Activated CD4-positive, alpha-beta T cell treated with anti-CD3 and anti-CD28 coated beads, Interleukin-2, amount 50 U/mL, for 16 hours (primary cell): ENCODE measurements around the gene RBMS3.
"Not testable (repeated sequence)": the region's sequence is repeated elsewhere in the genome, so short reads cannot be mapped to it uniquely, and the experiment has no call there.

Experiments
- DNase-seq: peaks from one replicate; pipeline ENCODE4 v3.0.0-alpha.2; 2020

RBMS3 gene

DNA sequence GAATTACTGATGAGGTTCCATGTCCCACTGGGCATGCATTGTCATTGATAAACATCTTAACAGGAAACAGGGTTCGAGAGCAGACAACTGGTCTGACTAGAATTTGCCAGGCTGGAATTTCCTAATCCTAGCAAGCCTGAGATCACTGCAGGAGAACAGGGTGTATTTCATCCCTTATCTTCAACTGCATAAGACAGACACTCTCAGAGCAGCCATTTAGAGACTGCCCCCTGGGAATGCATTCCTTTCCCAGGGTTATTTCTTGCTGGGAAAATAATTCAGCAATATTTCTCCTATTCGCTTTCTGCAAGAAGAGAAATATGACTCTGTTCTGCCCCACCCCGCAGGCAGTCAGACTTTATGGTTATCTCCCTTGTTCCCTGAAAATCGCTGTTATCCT is 113.1 kb downstream of the RBMS3 start:
- DNase-seq: not testable (repeated sequence)

DNA sequence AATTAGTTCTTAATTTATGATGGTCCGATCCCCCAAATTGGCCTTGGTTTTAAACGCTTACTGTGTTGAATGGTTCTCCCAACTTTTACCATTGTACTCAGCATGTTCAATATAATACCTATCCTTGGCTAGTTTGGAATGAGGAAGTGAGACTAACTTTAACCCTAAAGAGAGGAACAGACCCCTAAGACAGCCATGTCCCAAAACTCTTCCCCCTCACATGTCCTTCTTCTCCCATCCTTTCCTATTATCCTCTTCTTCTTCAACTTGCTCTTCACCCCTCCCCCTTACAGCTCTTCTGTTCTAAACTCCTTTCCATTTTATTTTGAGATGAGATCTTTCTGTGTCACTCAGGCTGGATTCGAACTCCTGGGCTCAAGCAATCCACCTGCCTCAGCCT is 116.5 kb downstream of the RBMS3 start:
- no peak for DNase-seq

DNA sequence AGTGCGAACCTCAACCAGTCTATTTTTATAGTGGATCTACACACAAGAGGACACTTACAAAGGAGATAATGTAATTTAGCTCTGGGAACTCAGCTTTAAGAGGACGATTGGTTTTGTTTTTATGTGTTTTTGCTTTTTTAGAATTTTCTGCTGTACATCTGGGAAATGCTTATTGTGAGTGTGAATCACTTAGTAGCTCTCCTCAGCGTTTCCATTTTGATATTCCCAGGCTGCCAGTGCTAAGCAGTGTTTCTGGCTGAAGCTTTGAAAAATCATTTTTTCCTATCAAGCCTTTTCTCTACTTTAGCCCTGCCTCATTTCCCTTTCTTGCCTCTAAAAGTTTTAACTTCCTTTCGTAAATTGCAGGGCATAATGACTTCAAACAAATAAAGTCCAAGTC is 117.9 kb downstream of the RBMS3 start:
- no peak for DNase-seq

DNA sequence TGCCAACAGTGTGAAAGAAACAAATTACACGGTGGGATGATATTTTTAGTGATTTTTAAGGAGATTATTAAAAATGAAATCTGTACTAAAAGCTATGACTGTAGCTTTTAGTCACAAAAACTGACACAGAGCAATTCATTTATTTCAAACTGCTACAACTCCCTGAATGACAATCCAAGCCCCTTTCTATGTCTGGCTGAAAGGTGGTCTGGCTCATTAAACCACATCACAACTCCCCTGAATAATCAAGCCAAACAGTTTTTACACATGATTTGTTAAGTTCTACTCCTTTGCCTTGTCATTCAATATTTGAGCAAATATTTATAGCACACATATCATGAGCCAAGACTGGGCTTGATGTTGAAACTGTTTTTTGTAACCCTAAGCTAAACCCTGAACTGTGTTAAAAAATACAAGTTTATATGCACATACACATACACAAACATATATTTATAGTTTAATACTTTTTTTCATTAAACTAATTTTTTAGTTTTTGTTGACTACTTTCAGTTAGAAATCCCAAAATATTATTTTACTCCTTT is 125.5 kb downstream of the RBMS3 start:
- DNase-seq: no peak

DNA sequence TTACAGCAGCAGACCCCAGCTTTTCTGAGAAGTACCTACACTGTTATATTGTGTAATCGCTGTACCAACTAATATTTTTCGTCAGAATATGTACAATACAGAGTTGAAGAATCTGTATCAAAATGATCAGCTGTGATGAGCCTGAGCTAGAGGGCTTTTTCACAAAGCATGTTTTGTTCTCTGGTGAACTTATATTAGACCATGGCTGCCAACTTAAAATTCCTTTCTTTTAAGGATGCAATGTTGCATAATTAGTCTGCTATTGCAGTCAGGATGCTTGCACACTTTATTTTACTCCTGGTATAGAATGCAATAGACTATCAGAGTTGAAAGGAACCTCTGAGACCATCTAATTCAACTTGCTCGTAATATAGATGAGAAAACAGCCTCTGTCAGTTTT is 127.8 kb downstream of the RBMS3 start:
- DNase-seq: no peak

DNA sequence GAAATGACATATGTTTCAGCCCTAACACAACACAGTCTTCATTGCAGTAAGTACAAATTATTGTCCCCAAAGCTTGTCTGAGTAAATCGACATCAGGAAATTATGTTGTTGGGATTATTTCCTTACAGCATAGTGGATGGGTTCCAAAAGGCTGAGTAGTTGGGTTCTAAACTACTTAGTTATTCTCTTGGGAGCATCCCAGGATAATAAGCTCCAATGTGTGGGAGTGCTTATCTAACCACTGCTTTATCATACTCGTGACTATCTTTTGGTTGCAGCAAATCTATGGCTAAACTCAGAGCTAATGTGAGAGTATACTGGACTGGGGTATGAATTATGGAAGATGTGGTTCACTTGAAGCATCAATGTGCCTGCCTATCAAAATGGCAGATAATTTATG is 128.5 kb downstream of the RBMS3 start:
- DNase-seq: no peak

DNA sequence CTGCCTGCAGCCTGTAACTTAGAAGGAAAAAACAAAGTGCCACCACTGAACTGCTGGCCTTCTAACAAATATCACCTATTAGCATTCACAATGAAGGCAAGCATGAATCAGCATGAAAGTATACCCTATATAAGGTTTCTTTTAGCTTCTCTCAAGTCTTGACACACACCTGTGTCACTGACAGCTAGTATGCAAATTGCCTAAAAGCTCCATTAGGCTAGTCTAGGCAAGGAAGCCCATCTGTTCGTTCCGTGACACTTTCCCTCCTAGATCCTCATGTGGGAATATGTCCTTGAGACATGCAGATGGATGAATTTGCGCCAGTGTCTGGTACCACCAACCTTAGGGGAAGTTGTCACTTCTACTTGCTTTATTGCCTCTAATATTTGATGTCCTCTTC is 129.3 kb downstream of the RBMS3 start:
- DNase-seq: no peak

DNA sequence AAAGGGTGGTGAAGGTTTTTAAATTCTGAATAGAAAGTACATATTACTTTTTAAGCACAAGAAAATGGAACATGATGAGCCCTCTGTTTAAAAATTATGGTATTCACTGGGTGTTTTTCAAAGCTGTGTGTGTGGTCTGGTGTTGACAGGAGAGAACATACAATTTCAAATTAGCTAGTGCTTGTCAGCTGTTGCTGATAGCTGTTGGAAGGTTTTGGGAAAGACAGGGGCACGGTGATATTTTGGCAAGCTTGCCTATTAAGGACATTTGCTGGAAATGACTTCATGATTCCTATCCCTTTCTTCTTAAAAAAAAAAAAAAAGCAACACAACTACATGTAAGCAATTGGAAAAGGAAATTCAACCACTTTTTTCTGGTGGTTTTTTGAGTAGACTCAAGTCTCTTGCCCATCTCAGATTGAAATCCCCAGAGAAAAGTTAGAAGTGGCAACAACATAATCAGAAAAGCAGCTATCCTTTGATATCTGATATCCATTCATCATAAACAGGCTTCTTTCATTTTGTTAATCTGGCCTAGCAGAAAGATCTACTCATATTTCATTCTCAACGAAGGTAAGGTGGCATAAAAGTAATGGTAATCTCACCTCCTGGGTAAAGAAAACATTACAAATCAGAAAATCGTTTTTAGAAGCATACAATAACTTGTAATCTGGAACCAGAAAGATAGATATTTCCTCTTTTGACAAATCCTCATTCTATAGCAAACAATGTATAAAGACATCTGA is 130.0 kb downstream of the RBMS3 start:
- no peak for DNase-seq

DNA sequence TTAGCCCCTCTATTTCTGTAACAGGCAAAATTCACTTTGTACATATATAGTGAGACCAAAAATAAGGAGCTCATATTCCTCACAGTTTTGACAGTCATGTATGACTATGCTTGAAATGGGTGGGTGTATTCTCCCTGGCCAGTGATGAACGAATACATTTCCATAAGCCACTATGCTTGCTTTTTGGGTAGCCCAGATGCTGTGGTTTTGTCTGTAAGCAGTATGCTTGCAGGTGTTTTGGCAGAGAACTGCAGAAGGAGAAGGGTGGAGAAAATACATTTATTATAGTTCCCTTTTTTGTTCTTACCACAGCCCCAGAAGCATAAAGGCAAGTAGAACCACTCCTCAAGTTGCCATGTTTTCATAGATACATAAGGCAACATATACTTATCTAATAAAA is 131.2 kb downstream of the RBMS3 start:
- no peak for DNase-seq

DNA sequence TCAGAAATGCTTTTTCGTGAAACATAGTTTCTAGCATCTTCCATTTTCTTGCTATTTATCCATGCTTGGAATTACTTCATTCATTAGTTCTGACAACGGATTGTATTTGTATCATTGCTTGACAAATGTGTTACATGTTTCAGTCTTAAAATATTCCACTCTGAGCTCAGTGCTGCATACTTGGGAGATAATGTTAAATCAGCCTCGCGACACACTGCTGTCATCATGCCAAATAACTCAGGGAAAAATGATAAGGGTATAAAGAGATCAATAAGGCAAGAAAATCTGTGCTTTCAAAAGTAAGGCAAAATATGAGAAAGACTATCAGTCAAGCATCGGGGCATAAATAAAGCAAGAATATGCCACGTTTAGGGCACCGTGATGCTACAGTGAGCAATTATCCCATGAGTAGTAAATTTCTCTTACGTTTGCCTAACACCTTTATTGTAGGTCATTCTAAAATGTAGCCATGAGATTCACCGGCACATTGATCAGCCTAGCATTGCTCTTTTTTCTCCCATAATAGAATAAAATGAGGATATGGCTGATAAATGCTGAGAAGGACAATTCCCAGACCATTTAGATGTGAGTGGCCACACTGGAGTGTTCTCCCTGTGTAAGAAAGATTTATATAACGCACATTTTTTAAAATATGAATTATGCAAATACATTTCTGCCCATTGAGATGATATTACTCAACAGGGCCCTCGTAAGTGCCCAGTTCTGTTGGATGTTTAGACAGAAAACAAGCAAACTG is 133.8 kb downstream of the RBMS3 start:
- DNase-seq: no peak

DNA sequence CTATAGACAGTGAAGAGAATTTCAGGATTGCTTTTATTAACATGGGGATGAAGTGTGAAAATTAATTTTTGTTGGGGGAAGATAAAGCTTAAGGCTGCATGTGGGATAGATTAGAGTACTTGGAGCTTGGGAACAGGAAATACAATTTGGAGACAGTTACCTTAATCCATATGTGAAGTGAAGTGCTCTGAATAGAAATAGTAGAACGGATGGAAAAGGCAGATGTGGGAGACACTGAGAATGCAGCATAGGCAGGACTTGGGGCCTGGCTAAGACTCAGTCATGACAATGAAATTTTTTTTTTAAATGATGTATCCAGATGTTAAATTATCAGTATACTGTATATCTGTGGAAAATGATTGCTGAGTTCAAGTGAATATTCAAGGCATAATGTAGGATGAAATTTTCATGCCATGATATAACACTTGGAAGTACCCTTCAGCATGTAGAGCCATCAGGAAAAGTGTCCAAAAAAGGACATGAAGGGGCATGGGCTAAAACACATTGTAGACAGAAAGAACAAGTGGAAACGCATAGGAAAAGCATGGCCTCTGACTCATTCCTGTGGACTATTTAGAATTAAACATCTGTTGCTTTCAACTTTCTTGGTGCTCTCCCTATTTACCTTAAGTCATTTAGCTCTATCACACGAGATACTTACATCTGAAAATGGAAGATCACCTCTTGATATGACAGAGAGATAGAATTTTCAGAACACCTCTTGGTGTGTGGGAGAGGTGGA is 134.8 kb downstream of the RBMS3 start:
- no peak for DNase-seq

DNA sequence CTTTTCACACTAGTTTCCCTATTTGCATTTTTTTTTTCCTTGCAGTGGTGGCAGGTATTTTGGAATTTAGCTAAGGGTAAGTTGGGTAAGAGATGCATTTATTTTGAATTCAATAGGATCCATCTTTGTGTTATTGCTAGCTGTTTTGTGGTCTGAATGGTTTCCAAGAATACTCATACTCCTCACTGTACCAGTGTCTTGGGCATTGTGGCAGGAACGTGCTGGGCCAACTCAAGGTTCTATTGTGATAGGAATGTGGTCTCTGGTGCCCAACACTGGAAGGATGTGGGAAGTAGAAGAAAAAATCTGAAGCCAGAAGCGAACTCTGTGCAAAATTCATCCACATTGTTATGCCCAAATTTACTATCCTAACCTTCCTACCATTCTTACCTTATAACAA is 135.6 kb downstream of the RBMS3 start:
- DNase-seq: no peak

DNA sequence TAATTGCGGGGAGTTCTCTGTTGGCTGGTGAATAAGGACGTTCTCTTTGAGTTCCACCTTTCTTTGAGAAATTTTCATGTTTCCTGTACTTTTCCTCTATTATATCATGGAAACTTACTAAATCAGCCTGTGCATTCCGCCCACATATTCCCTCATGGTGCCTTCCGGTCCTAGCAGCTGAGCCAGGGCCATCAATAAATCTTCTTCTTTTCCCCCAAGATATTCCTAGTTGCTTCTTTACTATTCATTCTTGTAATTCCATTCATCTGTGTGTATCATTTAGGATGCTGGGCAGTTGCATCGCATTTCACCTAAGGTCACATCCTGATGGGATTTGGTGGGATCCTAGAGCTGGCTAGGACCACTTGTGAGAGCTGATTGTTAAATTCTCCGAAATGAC is 139.2 kb downstream of the RBMS3 start:
- no peak for DNase-seq

DNA sequence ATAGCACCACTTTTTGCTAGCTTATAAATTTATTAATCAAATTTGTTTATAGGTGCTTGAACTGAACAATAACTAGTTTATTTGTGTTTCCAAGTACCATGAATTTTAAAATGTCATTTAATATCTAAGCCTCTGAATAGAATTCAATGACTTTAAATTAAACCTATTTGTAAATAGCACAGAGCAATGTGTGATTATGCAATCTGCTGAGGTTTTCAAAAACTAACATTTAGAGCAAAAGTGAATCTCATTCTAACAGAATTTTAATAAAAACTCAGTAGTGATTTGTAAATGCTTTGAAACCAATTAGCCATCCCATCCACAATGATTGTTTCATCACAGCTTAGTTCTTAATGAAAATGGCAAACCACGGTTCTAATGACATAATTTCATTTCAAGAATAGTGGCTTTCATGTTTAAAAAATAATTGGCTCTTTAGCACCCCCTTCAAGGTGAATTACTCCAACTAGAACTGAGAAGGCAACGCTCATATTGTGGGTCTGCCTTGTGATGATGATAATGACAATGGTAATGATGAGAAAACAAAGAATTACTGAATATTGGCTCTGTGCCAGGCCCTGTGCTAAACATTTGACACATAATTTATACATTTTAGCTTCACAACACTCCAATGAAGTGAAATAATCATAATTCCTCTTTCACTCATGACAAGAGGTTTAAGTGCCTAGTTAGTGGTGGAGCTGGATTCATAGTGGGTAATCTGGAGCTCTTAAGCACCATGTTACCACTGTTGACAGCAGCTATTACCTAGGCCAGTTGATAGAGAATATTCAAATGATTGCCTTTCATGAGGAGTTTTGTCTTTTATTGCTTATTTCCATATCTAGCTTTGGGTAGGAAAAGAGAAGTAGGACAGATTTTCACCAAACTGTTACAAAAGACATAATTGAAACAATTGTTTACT is 145.7 kb downstream of the RBMS3 start:
- no peak for DNase-seq

DNA sequence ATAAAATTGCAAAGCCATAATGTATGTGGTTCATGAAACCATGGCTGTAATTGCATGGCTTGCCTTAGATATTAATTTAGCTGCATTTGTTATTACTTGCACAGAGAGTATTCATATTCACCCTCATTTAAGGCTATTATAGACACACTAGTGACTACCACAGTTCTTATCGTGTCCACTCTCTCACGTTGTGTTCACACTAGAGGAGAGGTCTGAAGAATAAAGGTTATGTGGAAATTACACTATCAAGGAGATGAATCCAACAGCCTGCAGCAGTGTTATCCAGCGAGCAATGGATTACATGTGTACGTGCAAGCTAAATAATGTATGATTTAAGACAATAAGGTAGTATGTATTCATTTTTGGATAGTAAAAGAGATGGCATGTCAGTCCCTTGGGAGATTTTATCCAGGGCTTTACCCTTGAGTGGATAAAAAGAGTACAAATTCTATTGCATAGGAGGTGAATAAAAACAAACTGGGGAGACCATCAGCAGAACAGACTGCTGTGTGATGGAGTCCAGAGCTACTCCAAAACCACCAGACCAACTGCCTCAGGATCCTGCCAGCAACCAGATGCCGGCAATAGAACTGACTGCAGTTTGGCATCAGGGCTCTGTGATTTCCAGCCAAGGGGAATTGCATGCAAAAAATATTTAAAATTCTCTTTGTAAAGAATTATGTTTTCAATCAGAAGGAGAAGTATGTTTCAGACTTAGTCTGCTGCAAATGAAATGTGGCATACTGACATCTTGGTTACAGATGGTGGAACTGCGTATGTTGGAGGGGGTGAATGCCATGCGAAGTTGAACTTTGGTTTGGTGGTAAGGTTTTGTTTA is 146.6 kb downstream of the RBMS3 start:
- no peak for DNase-seq

DNA sequence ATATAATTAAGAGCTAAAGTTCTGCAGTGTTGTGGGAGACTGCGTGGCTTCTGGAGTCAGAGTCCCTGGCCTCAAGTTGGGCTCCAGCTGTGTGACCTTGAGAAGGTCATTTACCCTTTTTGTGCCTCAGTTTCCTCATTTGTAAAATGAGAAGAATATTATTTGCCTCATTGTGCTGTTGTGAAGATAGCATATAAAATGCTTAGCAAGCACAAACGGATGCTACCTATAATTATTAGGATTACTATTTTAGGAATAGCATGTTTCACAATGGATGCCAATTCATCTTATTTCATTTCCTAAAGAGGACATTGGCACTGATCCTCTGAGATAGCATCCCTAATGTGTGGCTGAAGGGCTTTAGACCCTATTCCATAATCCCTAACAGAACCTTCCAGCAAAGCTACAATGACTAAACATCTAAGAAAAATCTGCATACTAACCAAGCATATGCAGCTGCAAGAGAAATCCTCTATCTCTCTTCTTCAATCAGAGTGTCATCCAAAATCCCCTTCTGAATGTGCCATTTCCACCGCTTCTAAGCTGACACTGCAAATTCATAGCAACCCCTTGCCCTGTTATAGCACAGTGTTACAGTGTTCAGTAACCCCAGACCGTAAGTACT is 148.3 kb downstream of the RBMS3 start:
- no peak for DNase-seq

DNA sequence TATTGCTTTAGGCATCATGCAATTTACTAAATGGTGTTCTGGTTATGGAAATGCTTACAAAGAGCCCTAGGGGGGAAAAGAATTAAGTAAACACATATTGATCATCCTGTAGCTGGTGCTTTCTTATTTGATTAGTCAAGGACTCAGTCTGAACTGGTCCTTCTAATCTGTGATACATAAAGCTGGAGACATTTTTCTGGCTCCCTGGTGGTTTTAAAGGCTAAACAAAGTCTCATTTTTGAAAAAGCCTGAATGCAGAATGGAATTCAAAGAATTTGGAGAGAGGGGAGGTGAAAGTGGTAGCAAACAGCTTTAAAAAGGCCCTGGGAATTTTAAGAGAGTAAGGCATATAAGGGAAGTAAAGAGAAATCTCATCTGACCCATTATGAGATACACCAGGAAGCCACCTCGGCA is 149.7 kb downstream of the RBMS3 start:
- DNase-seq: no peak

DNA sequence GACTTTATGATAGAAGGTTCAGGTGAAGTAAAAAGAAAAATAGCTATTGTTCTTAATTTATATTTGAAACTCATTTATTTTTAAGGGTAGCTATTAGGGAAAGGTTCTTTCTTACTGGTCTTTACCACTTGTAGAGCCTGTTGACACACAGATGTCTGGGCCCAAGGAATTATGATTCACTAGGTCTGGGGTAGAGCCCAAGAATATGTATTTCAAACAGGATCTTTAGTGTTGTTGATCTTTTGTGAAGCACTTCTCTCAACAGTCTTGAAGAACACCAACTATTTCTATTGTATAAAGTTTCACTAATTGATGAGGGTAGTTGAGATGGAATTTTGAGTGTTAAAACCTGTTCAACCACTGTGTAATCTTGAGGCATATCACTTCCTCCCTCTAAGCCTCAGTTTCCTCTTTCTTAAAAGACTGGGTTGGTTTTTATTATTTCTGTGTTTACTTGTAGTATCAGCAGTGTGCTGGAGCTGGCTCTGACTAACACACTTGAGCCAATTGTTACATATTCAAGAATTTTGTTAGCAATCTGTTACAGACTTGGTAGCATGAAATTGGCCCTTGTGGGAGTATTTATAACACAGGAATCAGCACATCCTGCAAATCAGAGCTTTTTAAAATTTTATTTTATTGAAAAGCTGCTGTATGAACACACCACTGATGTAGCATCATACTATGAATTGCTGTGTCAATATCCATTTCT is 155.9 kb downstream of the RBMS3 start:
- no peak for DNase-seq

DNA sequence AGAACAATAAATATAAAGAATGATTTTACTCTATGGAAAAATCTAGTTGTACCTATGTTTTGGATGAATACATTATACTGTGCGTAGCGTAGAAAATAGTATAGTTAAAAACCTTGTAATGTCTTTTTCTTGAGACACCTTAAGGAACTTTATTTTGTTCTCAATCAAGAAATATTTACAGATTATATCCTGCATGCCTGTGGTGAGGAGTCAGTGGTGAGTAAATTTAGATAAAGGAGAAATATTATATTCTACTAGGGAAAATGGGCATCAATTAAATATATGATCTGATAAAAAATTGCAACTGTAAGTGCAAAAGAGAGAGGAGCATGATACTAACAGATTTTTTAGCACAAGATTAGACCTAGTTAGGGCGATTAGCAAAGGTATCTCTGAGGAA is 157.7 kb downstream of the RBMS3 start:
- no peak for DNase-seq
